Testis (tissue), 2 donors: ENCODE data around the gene MYH8.

Experiments
- CTCF ChIP-seq, 3 experiments: fragments of 450-650 bp in 2 of 3; fragments of 200-600 bp in 1 of 3; sonication (generic) in 1 of 3; IDR thresholded peaks; one replicate each; pipeline ENCODE4 v1.5.1; 2016 to 2019; ENCODE audit warnings: antibody characterized with exemption in 3 of 3, mild to moderate bottlenecking in 2 of 3, moderate library complexity in 1 of 3
- POLR2A ChIP-seq: fragments of 450-650 bp; IDR thresholded peaks from one replicate; pipeline ENCODE4 v1.6.1; 2017; ENCODE audit warnings: antibody characterized with exemption, mild to moderate bottlenecking, moderate library complexity

GRCh38 chr17:10458701-10459100, 37.0 kb upstream of the MYH8 start:
- TF ChIP-seq POLR2A (no peak), CTCF (IDR thresholded peaks at IDR 0.05) (no peak)
